Natural killer cell (primary cell): ENCODE data around the gene RERE. TPM values are rescaled to one million over a fixed set of nuclear protein-coding genes. Genes with fewer than 3 reads are reported as not detected.
"Not testable (repeated sequence)": the region's sequence is repeated elsewhere in the genome, so short reads cannot be mapped to it uniquely, and the experiment has no call there.

Experiments
- ATAC-seq, 3 donors: fragments of 150-1000 bp in 2 of 3; fragments of 200-7000 bp in 1 of 3; cut with Tn5 transposase; 1 replicate in 1 of 3; 2 replicates in 2 of 3; pipeline ENCODE4 v1.10.0; 2021; ENCODE audit warnings: mild to moderate bottlenecking in 2 of 3, moderate library complexity in 2 of 3
- DNase-seq, 2 donors: peaks; one replicate each; pipeline versions ENCODE4 v3.0.0 to v3.0.0-alpha.2; 2013 to 2021; ENCODE audit warnings: mixed read lengths in 1 of 2
- H3K27ac ChIP-seq: one replicate; pipeline ENCODE4 v1.5.1; 2013; ENCODE audit warnings: mild to moderate bottlenecking, low read length
- H3K27me3 ChIP-seq: one replicate; pipeline ENCODE4 v1.6.1; 2013; ENCODE audit warnings: low read length; ENCODE audit not compliant: control insufficient read depth, insufficient read depth
- H3K36me3 ChIP-seq: one replicate; pipeline ENCODE4 v1.6.1; 2013; ENCODE audit warnings: low read length; ENCODE audit not compliant: control insufficient read depth, insufficient read depth
- H3K4me1 ChIP-seq: one replicate; pipeline ENCODE4 v1.6.1; 2013; ENCODE audit warnings: low read length; ENCODE audit not compliant: control insufficient read depth, insufficient read depth
- H3K4me3 ChIP-seq: one replicate; pipeline ENCODE4 v1.5.1; 2013; ENCODE audit warnings: low read length
- H3K9me3 ChIP-seq: one replicate; pipeline ENCODE4 v1.6.1; 2013; ENCODE audit warnings: low read length; ENCODE audit not compliant: control insufficient read depth, insufficient read depth
- H3K27ac Mint-ChIP-seq, 2 donors: one replicate each; pipeline ENCODE4 v1.8.0; 2022; ENCODE audit warnings: mild to moderate bottlenecking in 2 of 2, mixed read lengths in 2 of 2, moderate library complexity in 1 of 2
- H3K27me3 Mint-ChIP-seq, 2 donors: one replicate each; pipeline ENCODE4 v1.8.0; 2022; ENCODE audit warnings: low read depth in 2 of 2, mixed read lengths in 2 of 2
- H3K36me3 Mint-ChIP-seq: one replicate; pipeline ENCODE4 v1.8.0; 2022; ENCODE audit warnings: mixed read lengths
- H3K4me1 Mint-ChIP-seq, 2 donors: one replicate each; pipeline ENCODE4 v1.8.0; 2022; ENCODE audit warnings: mixed read lengths in 2 of 2
- H3K4me3 Mint-ChIP-seq: one replicate; pipeline ENCODE4 v1.8.0; 2022; ENCODE audit warnings: mild to moderate bottlenecking, moderate library complexity, mixed read lengths
- H3K9me3 Mint-ChIP-seq, 2 donors: one replicate each; pipeline ENCODE4 v1.8.0; 2022; ENCODE audit warnings: mixed read lengths in 2 of 2
- WGBS: methylation state at CpG from one replicate; pipeline ENCODE4 v1.1.7; 2013; ENCODE audit warnings: missing lambda C conversion rate; ENCODE audit not compliant: insufficient coverage; 5-methylcytosine and 5-hydroxymethylcytosine counted together
- intact Hi-C: fragments of 100-400 bp; cut with micrococcal nuclease; formaldehyde crosslinking; loops from one replicate; pipeline ENCODE4 v1.14.2; 2022
- total RNA-seq, 4 donors: library from RNA; stranded (reverse); fragments of 120-200 nt in 1 of 4; gene quantifications; one replicate each; pipeline versions ENCODE4 v1.2.3 to v1.2.4, GENCODE V29; 2013 to 2022
- TF ChIP-seq, protein P1 (sequence below): fragments of 200-600 bp; IDR thresholded peaks from one replicate; pipeline ENCODE4 v1.8.0; 2022; ENCODE audit warnings: antibody characterized with exemption

The RERE gene
- total RNA-seq, 3 donors from 2014 or later (not counting 1 experiment from before 2014, with no cell fraction given), result 67.7 to 76.0 (median 73.0) TPM

DNA sequence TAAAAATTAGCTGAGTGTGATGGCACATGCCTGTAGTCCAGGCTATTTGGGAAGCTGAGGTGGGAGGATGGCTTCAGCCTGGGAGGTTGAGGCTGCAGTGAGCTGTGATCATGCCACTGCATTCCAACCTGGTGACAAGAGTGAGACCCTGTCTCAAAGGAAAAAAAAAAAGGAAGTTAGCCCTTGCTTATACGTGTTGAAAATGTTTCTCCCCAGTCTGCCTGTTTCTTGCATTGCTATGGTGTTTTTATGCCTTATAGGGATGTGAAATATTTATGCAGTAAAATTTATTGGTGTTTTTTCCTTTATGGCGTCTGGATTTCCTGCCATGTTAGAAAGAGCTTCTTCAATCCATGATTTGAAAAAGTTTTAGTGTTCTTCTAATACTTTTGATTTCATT is 3.6 kb upstream of the RERE start:
- ATAC-seq, result no peak
- Histone ChIP-seq H3K4me3 (no peak overlapping the region), H3K27ac (no peak overlapping the region), H3K27me3 (no peaks in the 10 kb centered on the region), H3K9me3 (no peaks in the 10 kb centered on the region), H3K36me3 (no peaks in the 10 kb centered on the region), H3K4me1 (peaks cover under 1% of the 10 kb centered on the region)
- Mint-ChIP-seq H3K9me3 (no peaks in the 10 kb centered on the region), H3K27me3 (no peaks in the 10 kb centered on the region), H3K4me1 (peaks cover 16 to 21% of the 10 kb centered on the region in 2 donors), H3K36me3 (no peaks in the 10 kb centered on the region), H3K4me3 (no peak overlapping the region), H3K27ac (no peak overlapping the region)
- 8% methylated on average over 1 of the region's 2 CpGs for WGBS
- DNase-seq, result no peak
- intact Hi-C loops, result no loop called here
- TF ChIP-seq, protein P1, sequence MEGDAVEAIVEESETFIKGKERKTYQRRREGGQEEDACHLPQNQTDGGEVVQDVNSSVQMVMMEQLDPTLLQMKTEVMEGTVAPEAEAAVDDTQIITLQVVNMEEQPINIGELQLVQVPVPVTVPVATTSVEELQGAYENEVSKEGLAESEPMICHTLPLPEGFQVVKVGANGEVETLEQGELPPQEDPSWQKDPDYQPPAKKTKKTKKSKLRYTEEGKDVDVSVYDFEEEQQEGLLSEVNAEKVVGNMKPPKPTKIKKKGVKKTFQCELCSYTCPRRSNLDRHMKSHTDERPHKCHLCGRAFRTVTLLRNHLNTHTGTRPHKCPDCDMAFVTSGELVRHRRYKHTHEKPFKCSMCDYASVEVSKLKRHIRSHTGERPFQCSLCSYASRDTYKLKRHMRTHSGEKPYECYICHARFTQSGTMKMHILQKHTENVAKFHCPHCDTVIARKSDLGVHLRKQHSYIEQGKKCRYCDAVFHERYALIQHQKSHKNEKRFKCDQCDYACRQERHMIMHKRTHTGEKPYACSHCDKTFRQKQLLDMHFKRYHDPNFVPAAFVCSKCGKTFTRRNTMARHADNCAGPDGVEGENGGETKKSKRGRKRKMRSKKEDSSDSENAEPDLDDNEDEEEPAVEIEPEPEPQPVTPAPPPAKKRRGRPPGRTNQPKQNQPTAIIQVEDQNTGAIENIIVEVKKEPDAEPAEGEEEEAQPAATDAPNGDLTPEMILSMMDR, result no peak

- not testable (repeated sequence) for H3K4me1 ChIP-seq, H3K9me3 ChIP-seq, H3K9me3 Mint-ChIP-seq, H3K27me3 Mint-ChIP-seq, H3K27me3 ChIP-seq, ATAC-seq, H3K36me3 ChIP-seq, H3K27ac ChIP-seq, H3K36me3 Mint-ChIP-seq, H3K4me3 ChIP-seq, DNase-seq
- WGBS, result 100% methylated on average over 6 of the region's 13 CpGs
- Mint-ChIP-seq H3K4me1 (peaks cover 29 to 33% of the 10 kb centered on the region in 2 donors), H3K27ac (peak overlapping the region in 1 of 2 donors; percentile 95), H3K4me3 (peak overlapping the region; percentile 93)
- intact Hi-C loops, result loop anchor here (5.0 kb wide), 2 partner anchors 59 to 116 kb away; partner anchors contain the start of gene ENO1
Observed at GRCh38 chr1:8818789-8819188, 1.3 kb upstream of the RERE start.

GRCh38 chr1:8818325-8818775 is 910 bp upstream of the RERE start:
- Mint-ChIP-seq H3K4me3 (peak overlapping the region; percentile 93), H3K27me3 (no peaks in the 10 kb centered on the region), H3K9me3 (no peaks in the 10 kb centered on the region), H3K27ac (peak overlapping the region; percentile 92 to 95), H3K36me3 (no peaks in the 10 kb centered on the region), H3K4me1 (peaks cover 29 to 33% of the 10 kb centered on the region in 2 donors)
- ATAC-seq, result no peak
- peak overlapping the region; percentile 54 for H3K4me3 ChIP-seq
- peak in 1 of 2 donors; percentile 38 for DNase-seq
- 11% methylated on average over 2 of the region's 4 CpGs for WGBS
- TF ChIP-seq, protein P1, result no peak
- H3K27ac ChIP-seq, result peak overlapping the region; percentile 88
- intact Hi-C loops, result loop anchor here (5.0 kb wide), 2 partner anchors 59 to 116 kb away; partner anchors contain the start of gene ENO1
- H3K4me1 ChIP-seq, result peaks cover 2% of the 10 kb centered on the region
- H3K27me3 ChIP-seq, result no peaks in the 10 kb centered on the region
- no peaks in the 10 kb centered on the region for H3K36me3 ChIP-seq
- H3K9me3 ChIP-seq, result no peaks in the 10 kb centered on the region

DNA sequence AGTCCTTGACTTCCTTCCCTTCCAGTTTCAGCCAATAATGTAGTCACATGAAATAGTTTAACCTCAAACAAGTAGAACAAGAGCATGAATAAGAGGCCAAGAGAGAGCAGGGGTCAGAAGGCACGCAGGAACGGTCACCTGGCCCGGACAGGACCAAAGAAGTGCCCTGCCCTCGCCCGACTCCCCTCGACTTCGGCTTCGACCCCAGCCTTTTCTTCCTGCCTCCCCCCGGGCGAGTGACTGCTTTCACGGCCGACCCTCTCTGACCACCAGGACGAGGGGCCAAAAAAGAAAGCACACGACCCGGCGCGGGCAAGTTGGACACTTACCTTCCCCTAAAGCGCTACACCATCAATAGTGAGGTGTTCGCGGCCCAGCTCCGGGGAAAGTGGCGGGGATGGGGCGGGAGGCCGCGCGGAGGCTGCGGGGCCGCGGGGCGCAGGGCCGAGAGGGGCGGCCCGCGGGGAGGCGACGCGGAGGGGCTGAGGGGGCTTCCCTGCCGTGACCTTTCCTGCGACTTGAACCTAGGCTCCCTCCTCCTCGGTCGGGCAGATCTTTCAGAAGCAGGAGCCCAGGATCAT is 519 bp downstream of the RERE start:
- intact Hi-C loops, result loop anchor here (5.0 kb wide), 2 partner anchors 60 to 115 kb away; partner anchors contain the start of gene ENO1
- under 1% methylated on average over 41 of the region's 41 CpGs for WGBS
- Histone ChIP-seq H3K27ac (peak overlapping the region; percentile 98), H3K9me3 (no peaks in the 10 kb centered on the region), H3K4me3 (peak overlapping the region; percentile 99), H3K4me1 (peaks cover 2% of the 10 kb centered on the region), H3K36me3 (no peaks in the 10 kb centered on the region), H3K27me3 (no peaks in the 10 kb centered on the region)
- H3K27ac Mint-ChIP-seq, result peak overlapping the region; percentile 92 to 95
- no peaks in the 10 kb centered on the region for H3K27me3 Mint-ChIP-seq
- no peaks in the 10 kb centered on the region for H3K36me3 Mint-ChIP-seq
- H3K4me3 Mint-ChIP-seq, result peak overlapping the region; percentile 94
- DNase-seq (peak in 1 of 2 donors; percentile 32), ATAC-seq (peak; percentile 12 to 17 (median 14))
- TF ChIP-seq, protein P1, result no peak
- H3K9me3 Mint-ChIP-seq, result no peaks in the 10 kb centered on the region
- peaks cover 35 to 39% of the 10 kb centered on the region in 2 donors for H3K4me1 Mint-ChIP-seq
